ENCODE measurements around the gene GRIN2A. TPM values are rescaled to one million over a fixed set of nuclear protein-coding genes. Genes with fewer than 3 reads are reported as not detected.

The GRIN2A gene
- total and polyA plus RNA-seq, 2 donors (not counting 1 experiment from before 2014, with no cell fraction given), result 0.44 TPM; not detected in 1

DNA sequence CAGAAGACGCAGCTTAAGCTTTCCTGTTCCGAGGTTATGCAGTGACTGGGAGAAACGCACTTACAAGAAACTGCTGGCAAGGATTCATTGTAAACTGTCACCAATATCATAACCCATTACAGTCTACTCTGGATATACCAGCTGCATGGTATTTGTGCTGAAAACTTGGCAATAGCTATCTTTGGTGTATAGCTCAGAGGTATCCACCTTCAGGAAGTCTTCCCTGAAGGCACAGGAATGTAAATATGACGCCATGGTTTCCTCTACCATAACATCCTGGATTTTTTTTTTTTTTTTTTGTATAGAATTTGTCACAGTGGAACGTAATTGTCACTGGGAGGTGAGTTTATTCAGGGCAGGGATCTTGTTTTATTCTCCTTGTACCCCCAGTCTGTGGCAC lies 406.2 kb downstream of the GRIN2A start:
- no peaks in the 10 kb centered on the region for H3K27me3 ChIP-seq (replicated peaks in 1 of 4; ENCODE audit: control extremely low read depth in 1 of 4, control insufficient read depth in 3 of 4, insufficient read depth in 4 of 4, low read length in 3 of 4)

DNA sequence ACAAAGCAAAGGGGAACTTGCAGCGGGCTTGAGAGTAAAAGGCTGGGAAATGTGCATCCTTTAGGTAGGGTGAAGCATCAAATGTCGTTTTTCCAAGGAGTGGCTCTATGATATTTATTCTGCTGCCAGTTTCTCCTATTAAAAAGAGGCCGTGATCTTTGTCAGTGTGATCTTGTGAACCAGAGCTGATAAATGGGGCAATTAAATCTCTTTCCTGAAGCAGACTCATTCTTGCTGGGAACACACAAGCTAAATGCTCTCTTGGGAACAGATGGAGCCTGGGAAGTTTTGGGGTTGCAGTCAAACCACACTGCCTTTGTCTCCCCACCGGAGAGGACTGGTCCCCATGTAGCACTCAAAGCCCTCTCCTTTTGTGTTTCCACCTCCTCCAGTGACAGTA lies 408.9 kb downstream of the GRIN2A start:
- POLR2A ChIA-PET, result no interaction called here
- no peak overlapping the region for H3K4me3 ChIP-seq (ENCODE audit: control extremely low read depth in 1 of 5, extremely low read depth in 1 of 5, insufficient read depth in 1 of 5, low read depth in 2 of 5, low read length in 4 of 5)
- no peak overlapping the region for H3K27ac ChIP-seq (ENCODE audit: low read length in 2 of 2)
- no peaks in the 10 kb centered on the region for H3K79me2 ChIP-seq (ENCODE audit: control insufficient read depth, insufficient read depth, low read length)
- H2AFZ ChIP-seq (ENCODE audit: insufficient read depth, low read depth, low read length, poor library complexity, severe bottlenecking), result no peak overlapping the region
- DNase-seq (no peak), ATAC-seq (ENCODE audit: low read depth) (no peak)
- Mint-ChIP-seq H3K4me3 (no peak overlapping the region), H3K4me1 (no peaks in the 10 kb centered on the region), H3K27me3 (peaks cover 11% of the 10 kb centered on the region), H3K9me3 (ENCODE audit: insufficient read depth) (no peaks in the 10 kb centered on the region), H3K27ac (no peak overlapping the region)
- no peaks in the 10 kb centered on the region for H4K20me1 ChIP-seq (ENCODE audit: control insufficient read depth, insufficient read depth, low read length, poor library complexity, severe bottlenecking)
- H3K36me3 ChIP-seq (replicated peaks in 1 of 2; ENCODE audit: control extremely low read depth in 1 of 2, control insufficient read depth in 1 of 2, extremely low read depth in 1 of 2, insufficient read depth in 2 of 2, low read length in 1 of 2), result no peaks in the 10 kb centered on the region
- H3K4me2 ChIP-seq (replicated peaks; ENCODE audit: low read depth, low read length, poor library complexity, severe bottlenecking), result no peak overlapping the region
- 68% methylated on average over 3 of the region's 4 CpGs for WGBS (ENCODE audit: insufficient coverage)
- CTCF ChIA-PET, result interaction anchor here (0.6 kb wide), 1 partner anchor 276 kb away, joined by 3 read pairs; no protein-coding TSS in a partner anchor
- no peaks in the 10 kb centered on the region for H3K27me3 ChIP-seq (replicated peaks in 1 of 4; ENCODE audit: control extremely low read depth in 1 of 4, control insufficient read depth in 3 of 4, insufficient read depth in 4 of 4, low read length in 3 of 4)
- intact Hi-C loops (cut with micrococcal nuclease), result no loop called here
- TF ChIP-seq EZH2 (IDR thresholded peaks at IDR 0.05; ENCODE audit: borderline replicate concordance, insufficient read depth, low read depth, low read length, poor library complexity, severe bottlenecking), result no peak
- TF ChIP-seq, protein P1, sequence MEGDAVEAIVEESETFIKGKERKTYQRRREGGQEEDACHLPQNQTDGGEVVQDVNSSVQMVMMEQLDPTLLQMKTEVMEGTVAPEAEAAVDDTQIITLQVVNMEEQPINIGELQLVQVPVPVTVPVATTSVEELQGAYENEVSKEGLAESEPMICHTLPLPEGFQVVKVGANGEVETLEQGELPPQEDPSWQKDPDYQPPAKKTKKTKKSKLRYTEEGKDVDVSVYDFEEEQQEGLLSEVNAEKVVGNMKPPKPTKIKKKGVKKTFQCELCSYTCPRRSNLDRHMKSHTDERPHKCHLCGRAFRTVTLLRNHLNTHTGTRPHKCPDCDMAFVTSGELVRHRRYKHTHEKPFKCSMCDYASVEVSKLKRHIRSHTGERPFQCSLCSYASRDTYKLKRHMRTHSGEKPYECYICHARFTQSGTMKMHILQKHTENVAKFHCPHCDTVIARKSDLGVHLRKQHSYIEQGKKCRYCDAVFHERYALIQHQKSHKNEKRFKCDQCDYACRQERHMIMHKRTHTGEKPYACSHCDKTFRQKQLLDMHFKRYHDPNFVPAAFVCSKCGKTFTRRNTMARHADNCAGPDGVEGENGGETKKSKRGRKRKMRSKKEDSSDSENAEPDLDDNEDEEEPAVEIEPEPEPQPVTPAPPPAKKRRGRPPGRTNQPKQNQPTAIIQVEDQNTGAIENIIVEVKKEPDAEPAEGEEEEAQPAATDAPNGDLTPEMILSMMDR (IDR thresholded peaks at IDR 0.05), result no peak
- no peaks in the 10 kb centered on the region for H3K9me3 ChIP-seq (ENCODE audit: control extremely low read depth in 1 of 3, control insufficient read depth in 2 of 3, insufficient read depth in 1 of 3, low read length in 2 of 3)
- H3K9ac ChIP-seq (ENCODE audit: low read length), result no peak overlapping the region
- H3K4me1 ChIP-seq (ENCODE audit: control insufficient read depth in 2 of 2, insufficient read depth in 2 of 2, low read length in 2 of 2), result no peaks in the 10 kb centered on the region

More for the DNA sequence above, 406.2 kb downstream of the GRIN2A start:
- Histone ChIP-seq H3K4me2 (replicated peaks; ENCODE audit: low read depth, low read length, poor library complexity, severe bottlenecking) (no peak overlapping the region), H3K4me1 (ENCODE audit: control insufficient read depth in 2 of 2, insufficient read depth in 2 of 2, low read length in 2 of 2) (no peaks in the 10 kb centered on the region), H4K20me1 (ENCODE audit: control insufficient read depth, insufficient read depth, low read length, poor library complexity, severe bottlenecking) (no peaks in the 10 kb centered on the region), H3K36me3 (replicated peaks in 1 of 2; ENCODE audit: control extremely low read depth in 1 of 2, control insufficient read depth in 1 of 2, extremely low read depth in 1 of 2, insufficient read depth in 2 of 2, low read length in 1 of 2) (no peaks in the 10 kb centered on the region), H3K9ac (ENCODE audit: low read length) (no peak overlapping the region), H3K79me2 (ENCODE audit: control insufficient read depth, insufficient read depth, low read length) (no peaks in the 10 kb centered on the region), H3K27ac (ENCODE audit: low read length in 2 of 2) (no peak overlapping the region), H2AFZ (ENCODE audit: insufficient read depth, low read depth, low read length, poor library complexity, severe bottlenecking) (no peak overlapping the region), H3K4me3 (ENCODE audit: control extremely low read depth in 1 of 5, extremely low read depth in 1 of 5, insufficient read depth in 1 of 5, low read depth in 2 of 5, low read length in 4 of 5) (no peak overlapping the region), H3K9me3 (ENCODE audit: control extremely low read depth in 1 of 3, control insufficient read depth in 2 of 3, insufficient read depth in 1 of 3, low read length in 2 of 3) (no peaks in the 10 kb centered on the region)
- ChIA-PET CTCF (no interaction called here), POLR2A (no interaction called here)
- ATAC-seq (ENCODE audit: low read depth) (no peak), DNase-seq (no peak)
- no peak for TF ChIP-seq EZH2 (IDR thresholded peaks at IDR 0.05; ENCODE audit: borderline replicate concordance, insufficient read depth, low read depth, low read length, poor library complexity, severe bottlenecking)
- TF ChIP-seq, protein P1 (IDR thresholded peaks at IDR 0.05), result no peak
- Mint-ChIP-seq H3K27ac (no peak overlapping the region), H3K4me1 (no peaks in the 10 kb centered on the region), H3K4me3 (no peak overlapping the region), H3K9me3 (ENCODE audit: insufficient read depth) (no peaks in the 10 kb centered on the region), H3K27me3 (peaks cover 18% of the 10 kb centered on the region)
- WGBS (ENCODE audit: insufficient coverage), result 86% methylated on average over 1 of the region's 5 CpGs
- intact Hi-C loops (cut with micrococcal nuclease), result no loop called here
